SK-N-SH (cell line): ENCODE data around the gene SLC32A1. TPM values are rescaled to one million over a fixed set of nuclear protein-coding genes. Genes with fewer than 3 reads are reported as not detected.

ENCODE experiments used
- CTCF ChIA-PET: fragments of 300-600, 350-600 bp; formaldehyde crosslinking; extraction: SDS; loops from one replicate; lab custom pipeline; 2021; lab: Yijun Ruan, JAX
- POLR2A ChIA-PET: fragments of 350-600 bp; sonication (Branson Sonifier 250); formaldehyde crosslinking; extraction: SDS; loops from one replicate; lab custom pipeline; 2020; ENCODE audit warnings: antibody characterized with exemption, inconsistent platforms; lab: Yijun Ruan, JAX
- DNase-seq: peaks from one replicate; pipeline ENCODE4 v3.0.0; 2012
- H2AFZ ChIP-seq: fragments of 200-600 bp; sonication (generic); 2 replicates; pipeline ENCODE4 v1.8.1; 2016; ENCODE audit warnings: antibody characterized with exemption, mild to moderate bottlenecking, low read depth
- H3F3A ChIP-seq: fragments of 200-600 bp; sonication (generic); replicated peaks from 2 replicates; pipeline ENCODE3; 2016; ENCODE audit warnings: antibody characterized with exemption, mild to moderate bottlenecking; ENCODE audit not compliant: insufficient read depth
- H3K27ac ChIP-seq, 2 experiments: fragments of 200-500 bp in 1 of 2; fragments of 200-600 bp in 1 of 2; sonication (Bioruptor generic) in 1 of 2; sonication (generic), shearing (Covaris generic) in 1 of 2; 2 replicates each; pipeline versions ENCODE4 v1.5.1 to v1.6.1; 2014 to 2016; ENCODE audit warnings: low read depth in 2 of 2, inconsistent platforms in 1 of 2, low read length in 1 of 2, mild to moderate bottlenecking in 1 of 2, mixed read lengths in 1 of 2
- H3K27me3 ChIP-seq: fragments of 200-600 bp; sonication (generic), shearing (Covaris generic); 2 replicates; pipeline ENCODE4 v1.6.1; 2016; ENCODE audit warnings: mixed run types; ENCODE audit not compliant: insufficient read depth
- H3K36me3 ChIP-seq, 2 experiments: fragments of 200-500 bp in 1 of 2; fragments of 200-600 bp in 1 of 2; sonication (Bioruptor generic) in 1 of 2; sonication (generic) in 1 of 2; replicated peaks in 1 of 2; 2 replicates each; pipeline versions ENCODE3 to v1.5.1; 2014 to 2016; ENCODE audit warnings: low read length in 1 of 2, mild to moderate bottlenecking in 1 of 2; ENCODE audit not compliant: insufficient read depth in 2 of 2, control insufficient read depth in 1 of 2
- H3K4me1 ChIP-seq, 2 experiments: fragments of 200-500 bp in 1 of 2; fragments of 200-600 bp in 1 of 2; sonication (Bioruptor generic) in 1 of 2; sonication (generic), shearing (Covaris generic) in 1 of 2; 2 replicates each; pipeline versions ENCODE4 v1.5.1 to v1.6.1; 2014 to 2016; ENCODE audit warnings: low read depth in 1 of 2, low read length in 1 of 2, mixed run types in 1 of 2; ENCODE audit not compliant: insufficient read depth in 2 of 2, control insufficient read depth in 1 of 2
- H3K4me2 ChIP-seq: fragments of 200-600 bp; sonication (generic), shearing (Covaris generic); 2 replicates; pipeline ENCODE4 v1.6.1; 2017; ENCODE audit warnings: mixed run types
- H3K4me3 ChIP-seq, 2 experiments: fragments of 200-500 bp in 1 of 2; fragments of 200-600 bp in 1 of 2; sonication (Bioruptor generic) in 1 of 2; sonication (generic), shearing (Covaris generic) in 1 of 2; 2 replicates each; pipeline versions ENCODE4 v1.5.1 to v1.8.1; 2014 to 2016; ENCODE audit warnings: low read depth in 2 of 2, inconsistent platforms in 1 of 2, low read length in 1 of 2, mild to moderate bottlenecking in 1 of 2, mixed read lengths in 1 of 2, moderate library complexity in 1 of 2
- H3K79me2 ChIP-seq: fragments of 200-600 bp; sonication (generic); 2 replicates; pipeline ENCODE4 v1.8.1; 2017; ENCODE audit warnings: mild to moderate bottlenecking; ENCODE audit not compliant: insufficient read depth
- H3K9ac ChIP-seq: fragments of 200-600 bp; sonication (generic); 2 replicates; pipeline ENCODE4 v1.6.1; 2017; ENCODE audit warnings: mixed run types
- H3K9me2 ChIP-seq: fragments of 200-600 bp; sonication (generic); 2 replicates; pipeline ENCODE4 v1.6.1; 2017; ENCODE audit warnings: mixed run types
- H3K9me3 ChIP-seq: fragments of 200-600 bp; sonication (generic); 2 replicates; pipeline ENCODE4 v1.6.1; 2017; ENCODE audit warnings: mixed run types, mild to moderate bottlenecking, moderate library complexity
- H4K20me1 ChIP-seq: fragments of 200-600 bp; sonication (generic); 2 replicates; pipeline ENCODE4 v1.6.1; 2017; ENCODE audit warnings: mild to moderate bottlenecking, mixed run types; ENCODE audit not compliant: insufficient read depth
- CTCF ChIP-seq: fragments of 200-600 bp; sonication (generic); IDR thresholded peaks from 2 replicates; pipeline ENCODE4 v1.6.1; 2017; ENCODE audit warnings: antibody characterized with exemption, mild to moderate bottlenecking, moderate library complexity
- FOSL2 ChIP-seq: IDR thresholded peaks from 2 replicates; pipeline ENCODE4 v1.4.0; 2012; ENCODE audit warnings: low read depth, mild to moderate bottlenecking, moderate library complexity, borderline replicate concordance
- FOXJ3 ChIP-seq: sonication (generic); formaldehyde crosslinking; IDR thresholded peaks from 2 replicates; pipeline ENCODE4 v1.5.1; 2020; ENCODE audit warnings: mild to moderate bottlenecking, missing genetic modification reagents
- GABPA ChIP-seq: IDR thresholded peaks from 2 replicates; pipeline ENCODE4 v1.4.0; 2012; ENCODE audit warnings: low read depth, mild to moderate bottlenecking
- MXI1 ChIP-seq: IDR thresholded peaks from 2 replicates; pipeline ENCODE4 v1.6.1; 2012; ENCODE audit warnings: mild to moderate bottlenecking, low read depth, low read length, improper control_type of control experiment
- RAD21 ChIP-seq: IDR thresholded peaks from 2 replicates; pipeline ENCODE4 v1.6.1; 2012; ENCODE audit warnings: mild to moderate bottlenecking, low read length
- SIN3A ChIP-seq: IDR thresholded peaks from 2 replicates; pipeline ENCODE4 v1.6.1; 2012; ENCODE audit warnings: low read depth, mild to moderate bottlenecking, low read length, moderate library complexity, borderline replicate concordance
- TAF1 ChIP-seq: IDR thresholded peaks from 2 replicates; pipeline ENCODE4 v1.6.1; 2012; ENCODE audit warnings: low read depth, mild to moderate bottlenecking, low read length, moderate library complexity, borderline replicate concordance
- TCF12 ChIP-seq: IDR thresholded peaks from 2 replicates; pipeline ENCODE4 v1.4.0; 2012
- USF1 ChIP-seq: IDR thresholded peaks from 2 replicates; pipeline ENCODE4 v1.4.0; 2012; ENCODE audit warnings: low read depth, borderline replicate concordance
- YY1 ChIP-seq: IDR thresholded peaks from 2 replicates; pipeline ENCODE4 v1.4.0; 2012; ENCODE audit warnings: low read depth, mild to moderate bottlenecking
- WGBS: methylation state at CpG from one replicate; pipeline ENCODE4 v1.1.6; 2017; ENCODE audit warnings: low lambda C conversion rate; 5-methylcytosine and 5-hydroxymethylcytosine counted together
- polyA plus RNA-seq, 3 experiments: library from polyadenylated mRNA; depleted of rRNA; stranded (reverse); fragments of >200 nt; gene quantifications; 2 replicates each; pipeline ENCODE4 v1.2.3, GENCODE V29; 2012
- TF ChIP-seq, protein P1 (sequence below): IDR thresholded peaks from 2 replicates; pipeline ENCODE4 v1.4.0; 2012; ENCODE audit warnings: low read depth
- TF ChIP-seq, protein P2 (sequence below): IDR thresholded peaks from 2 replicates; pipeline ENCODE4; 2012
- TF ChIP-seq, protein P3 (sequence below): fragments of 150-350 bp; IDR thresholded peaks from 2 replicates; pipeline ENCODE4 v1.6.1; 2016; ENCODE audit warnings: mild to moderate bottlenecking, low read depth, low read length

The SLC32A1 gene
- polyA plus RNA-seq, 1 of the 3 experiments (the other 2 are of a cell fraction), result not detected

GRCh38 chr20:38700141-38700540, 24.1 kb upstream of the SLC32A1 start:
- no peak overlapping the region for H3K27ac ChIP-seq
- CTCF ChIA-PET, result interaction anchor here (1.6 to 2.7 kb wide), 3 partner anchors 9 to 26 kb away, joined by 4 to 8 read pairs (median 4); no protein-coding TSS in a partner anchor

More at GRCh38 chr20:38700141-38700540, 24.1 kb upstream of the SLC32A1 start:
- Histone ChIP-seq H3F3A (no peaks in the 10 kb centered on the region), H3K9ac (no peak overlapping the region), H3K4me1 (no peaks in the 10 kb centered on the region), H3K27me3 (peaks cover 23% of the 10 kb centered on the region; the same call in 1 of the 2 replicates), H3K4me3 (no peak overlapping the region), H2AFZ (no peak overlapping the region), H3K36me3 (no peaks in the 10 kb centered on the region), H4K20me1 (no peaks in the 10 kb centered on the region), H3K79me2 (no peaks in the 10 kb centered on the region), H3K4me2 (no peak overlapping the region), H3K9me2 (no peaks in the 10 kb centered on the region), H3K9me3 (no peaks in the 10 kb centered on the region)
- 23% methylated on average over 4 of the region's 4 CpGs for WGBS
- POLR2A ChIA-PET, result no interaction called here
- no peak for DNase-seq
- no peak for TF ChIP-seq YY1
- no peak for TF ChIP-seq TCF12
- no peak for TF ChIP-seq TAF1
- no peak for TF ChIP-seq CTCF
- TF ChIP-seq, protein P1, sequence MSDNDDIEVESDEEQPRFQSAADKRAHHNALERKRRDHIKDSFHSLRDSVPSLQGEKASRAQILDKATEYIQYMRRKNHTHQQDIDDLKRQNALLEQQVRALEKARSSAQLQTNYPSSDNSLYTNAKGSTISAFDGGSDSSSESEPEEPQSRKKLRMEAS, result no peak
- no peak for TF ChIP-seq FOSL2
- no peak for TF ChIP-seq USF1
- TF ChIP-seq SIN3A, result no peak
- TF ChIP-seq FOXJ3 (CRISPR knock-in tag), result no peak
- TF ChIP-seq, protein P2, sequence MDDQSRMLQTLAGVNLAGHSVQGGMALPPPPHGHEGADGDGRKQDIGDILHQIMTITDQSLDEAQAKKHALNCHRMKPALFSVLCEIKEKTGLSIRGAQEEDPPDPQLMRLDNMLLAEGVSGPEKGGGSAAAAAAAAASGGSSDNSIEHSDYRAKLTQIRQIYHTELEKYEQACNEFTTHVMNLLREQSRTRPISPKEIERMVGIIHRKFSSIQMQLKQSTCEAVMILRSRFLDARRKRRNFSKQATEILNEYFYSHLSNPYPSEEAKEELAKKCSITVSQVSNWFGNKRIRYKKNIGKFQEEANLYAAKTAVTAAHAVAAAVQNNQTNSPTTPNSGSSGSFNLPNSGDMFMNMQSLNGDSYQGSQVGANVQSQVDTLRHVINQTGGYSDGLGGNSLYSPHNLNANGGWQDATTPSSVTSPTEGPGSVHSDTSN, result no peak
- no peak for TF ChIP-seq GABPA
- TF ChIP-seq RAD21, result no peak
- TF ChIP-seq, protein P3, sequence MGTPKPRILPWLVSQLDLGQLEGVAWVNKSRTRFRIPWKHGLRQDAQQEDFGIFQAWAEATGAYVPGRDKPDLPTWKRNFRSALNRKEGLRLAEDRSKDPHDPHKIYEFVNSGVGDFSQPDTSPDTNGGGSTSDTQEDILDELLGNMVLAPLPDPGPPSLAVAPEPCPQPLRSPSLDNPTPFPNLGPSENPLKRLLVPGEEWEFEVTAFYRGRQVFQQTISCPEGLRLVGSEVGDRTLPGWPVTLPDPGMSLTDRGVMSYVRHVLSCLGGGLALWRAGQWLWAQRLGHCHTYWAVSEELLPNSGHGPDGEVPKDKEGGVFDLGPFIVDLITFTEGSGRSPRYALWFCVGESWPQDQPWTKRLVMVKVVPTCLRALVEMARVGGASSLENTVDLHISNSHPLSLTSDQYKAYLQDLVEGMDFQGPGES, result no peak
- TF ChIP-seq MXI1, result no peak
